Stimulated activated CD4-positive, alpha-beta T cell treated with anti-CD3 and anti-CD28 coated beads, Interleukin-15, amount 100 ng/mL, for 1 hour (primary cell): ENCODE measurements around the gene IRAK3.
A peak's percentile ranks its signal among the peaks of the same experiment; 100 is the strongest.
"Not testable (repeated sequence)": the region's sequence is repeated elsewhere in the genome, so short reads cannot be mapped to it uniquely, and the experiment has no call there.

Experiments
- DNase-seq, 2 donors: peaks; one replicate each; pipeline ENCODE4 v3.0.0-alpha.2; 2020; ENCODE audit warnings: low read depth in 1 of 2, low spot score in 1 of 2

The IRAK3 gene

DNA sequence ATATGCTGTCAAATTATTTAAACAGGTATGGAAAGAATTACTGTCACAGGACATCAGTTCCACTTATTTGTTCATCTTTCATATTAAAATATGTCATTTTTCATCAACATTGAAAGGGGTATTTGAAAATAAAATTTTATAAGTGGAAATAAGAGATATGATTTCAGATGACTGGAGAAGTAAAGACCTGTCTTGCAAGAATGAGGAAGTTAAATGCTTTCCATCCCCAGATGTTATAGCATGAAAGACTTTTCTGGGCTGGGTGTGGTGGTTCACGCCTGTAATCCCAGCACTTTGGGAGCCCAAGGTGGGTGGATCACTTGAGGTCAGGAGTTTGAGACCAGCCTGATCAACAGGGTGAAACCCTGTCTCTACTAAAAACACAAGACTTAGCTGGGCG is 22.6 kb downstream of the IRAK3 start:
- DNase-seq = not testable (repeated sequence)

DNA sequence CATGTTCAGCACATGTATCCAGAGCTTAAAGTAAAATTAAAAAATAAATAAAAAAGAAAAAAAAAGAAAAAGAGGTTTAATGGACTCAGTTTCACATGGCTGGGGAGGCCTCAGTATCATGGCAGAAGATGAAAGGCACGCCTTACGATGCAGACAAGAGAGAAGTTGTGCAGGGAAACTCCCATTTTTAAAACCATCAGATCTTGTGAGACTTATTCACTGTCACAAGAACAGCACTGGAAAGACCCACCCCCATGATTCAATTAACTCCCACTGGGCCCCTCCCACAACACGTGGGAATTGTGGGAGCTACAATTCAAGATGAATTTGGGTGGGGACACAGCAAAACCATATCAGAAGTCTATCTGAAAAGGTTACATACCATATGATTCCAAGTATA is 24.0 kb downstream of the IRAK3 start:
- DNase-seq = not testable (repeated sequence)

DNA sequence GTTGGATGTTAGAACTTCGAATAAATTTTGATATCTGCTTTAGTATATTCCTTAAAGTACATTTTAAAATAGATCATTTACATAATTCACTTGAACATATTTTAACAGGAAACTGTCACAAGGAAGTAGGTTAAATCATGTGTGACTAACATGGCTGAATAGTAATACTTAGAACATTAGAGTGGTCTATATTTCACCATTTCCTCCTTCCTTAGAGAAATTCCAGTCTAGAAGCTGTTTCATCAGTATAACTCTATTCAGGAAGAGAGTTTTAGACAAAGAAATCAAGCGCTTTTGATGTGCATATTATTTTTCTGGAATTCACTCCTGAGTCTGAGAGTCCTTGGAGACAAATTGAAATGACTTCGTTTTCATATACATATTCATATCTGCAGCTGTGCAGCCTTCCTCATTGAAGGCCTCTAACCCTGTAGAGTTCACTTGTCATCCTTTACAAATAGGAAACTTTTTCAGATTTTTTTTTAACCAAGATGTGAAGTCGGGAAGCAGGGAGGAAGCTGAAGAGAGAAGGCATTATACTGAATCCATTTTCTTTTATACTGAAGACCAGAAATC is 28.4 kb downstream of the IRAK3 start:
- no peak for DNase-seq

DNA sequence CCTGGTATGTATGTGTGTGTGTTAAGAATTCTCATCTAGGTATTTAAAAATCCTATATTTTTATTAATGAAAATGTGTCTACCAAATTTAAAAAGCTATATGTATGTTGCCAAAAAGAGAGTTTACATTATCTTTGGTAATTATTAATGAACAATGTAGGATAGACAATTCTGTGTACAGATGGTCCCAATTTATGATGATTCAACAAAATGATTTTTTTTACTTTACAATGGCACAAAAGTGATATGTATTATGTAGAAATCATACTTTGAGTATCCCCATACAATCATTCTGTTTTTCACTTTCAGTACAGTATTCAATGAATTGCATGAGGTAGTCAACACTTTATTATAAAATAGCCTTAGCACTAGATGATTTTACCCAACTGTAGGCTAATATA is 39.4 kb downstream of the IRAK3 start:
- DNase-seq = no peak

DNA sequence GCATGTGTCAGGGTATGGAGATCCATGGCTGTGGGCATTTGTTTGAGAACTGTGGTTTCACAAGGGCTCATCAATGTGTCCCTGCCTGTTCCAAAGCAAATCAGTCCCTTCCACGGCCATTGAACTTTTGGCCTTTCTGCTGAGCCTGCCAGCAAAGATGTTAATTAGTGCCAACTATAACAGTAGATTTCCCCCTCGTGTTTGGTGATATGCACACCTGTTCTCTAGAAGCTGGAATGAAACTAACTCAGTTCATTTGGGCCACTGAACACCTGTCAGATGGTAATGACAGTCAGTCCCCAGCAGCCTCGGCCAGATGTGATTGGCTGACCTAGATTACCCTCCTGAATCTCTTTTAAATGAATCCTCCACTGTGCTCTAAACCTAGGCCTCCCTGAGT is 43.2 kb downstream of the IRAK3 start:
- DNase-seq = no peak

DNA sequence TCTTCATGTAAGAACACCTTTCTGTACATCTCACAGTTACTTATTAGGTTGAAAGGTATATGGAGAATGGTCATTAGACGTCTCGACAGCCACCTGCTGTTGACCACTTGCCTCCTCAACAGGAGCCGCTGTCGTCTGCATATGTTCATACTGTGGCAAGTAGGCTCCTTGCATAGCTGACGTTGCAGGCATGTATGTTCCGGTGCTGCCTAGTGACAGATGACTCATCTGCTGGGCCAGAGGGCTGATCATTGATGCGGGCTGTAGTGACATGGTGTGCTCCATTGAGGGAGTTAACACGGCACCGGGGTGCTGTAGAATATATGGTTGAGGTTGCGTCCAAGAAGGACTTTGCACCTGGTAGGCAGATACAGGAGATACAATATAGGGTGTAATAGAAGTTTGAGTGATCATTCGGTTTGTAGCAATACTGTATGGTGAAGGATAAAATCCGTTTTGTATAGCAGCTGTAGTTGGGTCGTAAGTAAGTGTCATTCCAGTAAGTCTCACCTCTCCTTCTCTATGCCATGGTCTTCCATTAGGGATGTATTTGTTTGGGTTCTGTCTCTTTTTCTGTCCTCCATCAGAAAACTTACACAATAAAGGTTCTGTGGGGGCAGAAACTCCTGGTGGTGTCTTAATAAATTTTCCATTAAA is 45.2 kb downstream of the IRAK3 start:
- DNase-seq = peak in 1 of 2 donors; percentile 5

DNA sequence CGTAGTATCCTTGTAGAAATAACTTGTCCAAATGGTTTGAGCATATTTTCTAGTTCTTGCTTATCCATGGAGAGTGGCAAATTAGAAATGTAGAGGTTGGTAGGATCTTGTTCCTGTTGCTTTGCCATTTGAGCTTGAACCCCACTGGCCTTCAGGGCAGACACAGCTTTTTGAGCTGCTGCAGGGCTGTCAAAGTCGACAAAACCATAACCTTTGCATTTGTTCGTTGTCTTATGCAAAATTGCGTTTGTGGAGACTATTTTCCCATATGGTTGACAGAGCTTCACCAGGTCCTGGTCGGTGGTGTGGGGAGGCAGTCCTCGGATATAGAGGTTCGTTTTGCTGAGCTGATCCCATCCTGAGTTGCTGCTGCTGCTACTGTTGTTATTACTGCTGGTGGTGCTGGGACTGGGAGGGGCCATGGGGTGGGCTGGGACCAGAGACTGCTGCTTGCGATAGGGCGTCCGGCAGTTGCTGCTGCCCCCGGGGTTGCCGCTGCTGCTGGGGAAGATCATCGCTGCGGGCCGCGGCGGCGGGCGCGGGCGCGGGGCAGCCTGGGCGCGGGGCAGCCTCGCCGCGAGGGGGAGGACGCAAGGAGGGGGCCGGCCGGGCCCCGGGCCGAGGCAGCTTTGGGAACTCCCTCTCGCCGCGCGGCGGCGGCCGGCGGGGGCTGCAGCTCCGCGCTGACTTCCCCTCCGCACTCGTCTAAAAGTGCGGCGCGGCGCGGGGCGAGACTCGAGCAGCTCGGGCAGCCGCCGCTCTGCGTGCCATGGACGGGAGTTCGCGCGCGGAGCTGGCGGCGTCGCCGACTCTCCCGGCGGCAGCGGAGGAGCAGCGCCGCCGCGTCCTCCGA is 46.0 kb downstream of the IRAK3 start:
- DNase-seq = peak in 1 of 2 donors; percentile 16

DNA sequence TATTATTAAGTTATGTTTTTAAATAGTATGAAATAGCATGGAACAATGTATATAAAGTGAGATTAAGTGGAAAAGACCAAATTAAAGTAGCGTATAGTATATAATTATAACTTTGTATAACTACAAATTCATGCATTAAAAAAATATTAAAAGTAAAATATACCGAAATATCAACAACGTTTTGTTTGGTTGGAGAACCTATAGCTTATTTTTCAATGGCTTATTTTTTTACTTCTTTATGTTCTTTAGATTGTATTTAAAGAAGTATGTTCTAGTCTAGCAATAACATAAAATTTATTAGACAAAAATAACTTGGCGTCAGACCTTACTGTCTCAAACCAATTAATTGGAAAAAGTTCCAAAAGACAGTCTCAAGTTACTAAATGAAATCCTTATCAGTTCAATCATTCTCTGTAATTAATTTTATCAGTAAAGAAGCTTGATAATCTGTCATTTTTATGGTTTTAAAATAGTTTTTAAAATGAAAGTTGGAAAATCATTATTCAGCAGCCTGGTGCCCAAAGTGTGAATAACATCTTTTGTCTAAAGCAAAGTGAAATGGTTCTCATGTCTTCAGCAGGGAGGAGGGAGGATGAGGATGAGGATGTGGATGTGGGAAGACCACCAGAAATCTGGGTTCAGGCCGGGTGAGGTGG is 46.7 kb downstream of the IRAK3 start:
- no peak for DNase-seq

DNA sequence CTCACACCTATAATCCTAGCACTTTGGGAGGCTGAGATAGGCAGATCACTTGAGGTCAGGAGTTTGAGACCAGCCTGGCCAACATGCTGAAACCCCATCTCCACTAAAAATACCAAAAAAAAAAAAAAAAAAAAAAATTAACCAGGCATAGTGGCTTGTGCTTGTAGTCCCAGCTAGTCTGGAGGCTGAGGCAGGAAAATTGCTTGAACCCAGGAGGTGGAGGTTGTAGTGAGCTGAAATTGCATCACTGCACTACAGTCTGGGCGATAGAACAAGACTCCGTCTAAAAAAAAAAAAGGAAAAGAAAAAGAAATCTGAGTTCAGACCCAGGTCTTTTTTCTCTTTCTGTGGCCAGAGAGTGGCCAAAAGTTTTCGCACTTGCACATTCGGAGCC is 47.3 kb downstream of the IRAK3 start:
- DNase-seq = not testable (repeated sequence)

DNA sequence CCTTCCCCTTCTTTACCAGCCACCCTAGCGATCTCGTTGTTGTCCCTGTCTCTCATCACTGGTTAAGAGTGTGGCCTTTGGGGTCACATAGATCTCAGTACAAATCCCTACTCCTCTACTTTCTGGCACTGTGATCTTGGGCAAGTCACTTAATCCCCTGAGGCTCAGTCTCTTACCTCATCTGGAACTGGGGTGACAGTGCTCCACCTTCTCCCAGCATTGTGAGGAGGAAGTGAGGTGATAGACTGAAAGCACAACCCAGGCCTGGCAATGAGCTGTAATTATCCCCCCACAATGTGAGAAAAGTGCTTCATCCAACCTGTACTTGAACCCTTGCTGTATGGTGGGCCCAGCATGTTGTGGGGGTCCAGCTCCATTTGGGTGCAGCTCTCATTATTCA is 48.0 kb downstream of the IRAK3 start:
- DNase-seq = no peak

DNA sequence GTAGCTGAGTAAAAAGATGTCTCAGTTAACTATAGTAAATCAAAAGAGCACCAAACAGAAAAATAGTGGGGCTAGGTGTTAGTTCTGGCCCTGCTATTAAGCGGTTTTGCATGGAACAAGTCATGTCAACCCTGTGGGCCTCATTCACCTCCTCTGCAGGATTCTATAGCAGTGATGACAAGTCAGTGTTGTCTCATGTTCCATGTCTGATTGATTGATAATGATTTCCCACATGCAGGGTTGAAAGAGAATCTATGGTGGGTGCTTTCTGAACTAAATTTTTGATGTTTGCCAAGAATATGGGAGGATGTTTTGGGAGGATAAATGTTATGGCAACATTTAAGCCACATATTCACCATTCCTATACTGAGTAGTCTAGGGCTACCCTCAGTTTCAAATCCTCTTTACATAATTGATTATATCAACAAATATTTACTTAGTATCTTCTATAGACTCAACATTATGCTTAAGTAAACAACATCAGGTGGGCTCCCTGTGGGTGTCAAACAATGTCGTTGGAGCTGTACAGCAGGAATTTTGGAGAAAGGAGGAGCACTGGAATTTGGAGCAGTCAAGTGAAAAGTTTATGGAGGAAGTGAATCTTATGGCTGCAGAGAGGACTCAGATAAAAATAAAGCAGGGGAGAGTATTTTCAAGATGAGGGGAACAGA is 48.6 kb downstream of the IRAK3 start:
- no peak for DNase-seq

DNA sequence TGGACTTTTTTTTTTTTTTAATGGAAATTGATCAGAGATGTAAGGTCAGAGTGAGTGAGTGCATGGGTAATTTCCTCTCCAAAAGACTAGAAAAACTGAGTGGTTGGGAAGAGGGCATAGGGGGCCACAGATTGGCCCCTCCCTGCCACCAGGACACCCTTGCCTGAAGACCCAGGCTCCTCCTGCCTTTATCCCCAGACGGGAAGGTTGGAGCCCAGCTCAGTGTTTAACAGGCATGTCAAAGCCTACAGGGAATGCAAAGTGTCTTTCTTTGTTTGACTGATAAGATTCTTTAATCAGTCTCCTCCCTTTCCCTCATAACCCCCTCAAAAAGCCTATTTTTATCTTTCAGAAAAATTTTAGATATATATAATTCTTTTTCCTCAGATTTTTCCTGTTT is 50.3 kb downstream of the IRAK3 start:
- no peak for DNase-seq

DNA sequence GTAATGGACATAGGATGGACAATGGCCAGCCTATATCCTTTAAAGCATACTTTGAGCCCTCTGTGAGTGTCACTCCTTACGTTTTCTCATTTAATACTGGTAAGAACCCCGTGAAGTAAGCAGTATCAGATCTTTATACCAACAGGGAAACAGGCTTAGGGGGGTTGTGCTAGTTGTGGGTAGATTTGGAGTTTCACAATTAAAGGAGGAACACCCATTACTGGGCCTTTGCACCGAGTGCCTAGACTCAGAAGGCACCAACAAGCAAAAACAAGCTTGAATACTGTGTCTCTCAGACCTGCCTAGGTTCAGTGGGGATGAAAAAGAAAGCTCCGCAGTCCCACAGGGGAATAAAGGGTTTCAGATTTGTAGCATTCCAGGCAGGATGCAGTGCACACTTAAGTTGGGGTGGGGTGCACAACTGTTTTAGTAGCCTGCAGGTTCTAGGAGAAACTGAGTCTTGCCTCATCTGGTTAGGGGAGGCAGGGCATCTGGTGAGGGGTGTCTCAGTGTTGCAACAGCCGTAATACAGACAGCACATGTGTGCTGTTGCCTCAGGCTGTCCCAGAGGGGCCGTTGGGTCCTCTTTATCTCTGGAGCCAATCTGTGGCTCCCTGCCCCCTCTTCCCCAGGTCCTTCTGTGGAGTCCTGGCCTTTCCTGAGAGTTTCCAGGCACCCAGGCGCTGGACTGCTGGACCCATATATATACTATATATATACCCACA is 51.2 kb downstream of the IRAK3 start:
- no peak for DNase-seq

DNA sequence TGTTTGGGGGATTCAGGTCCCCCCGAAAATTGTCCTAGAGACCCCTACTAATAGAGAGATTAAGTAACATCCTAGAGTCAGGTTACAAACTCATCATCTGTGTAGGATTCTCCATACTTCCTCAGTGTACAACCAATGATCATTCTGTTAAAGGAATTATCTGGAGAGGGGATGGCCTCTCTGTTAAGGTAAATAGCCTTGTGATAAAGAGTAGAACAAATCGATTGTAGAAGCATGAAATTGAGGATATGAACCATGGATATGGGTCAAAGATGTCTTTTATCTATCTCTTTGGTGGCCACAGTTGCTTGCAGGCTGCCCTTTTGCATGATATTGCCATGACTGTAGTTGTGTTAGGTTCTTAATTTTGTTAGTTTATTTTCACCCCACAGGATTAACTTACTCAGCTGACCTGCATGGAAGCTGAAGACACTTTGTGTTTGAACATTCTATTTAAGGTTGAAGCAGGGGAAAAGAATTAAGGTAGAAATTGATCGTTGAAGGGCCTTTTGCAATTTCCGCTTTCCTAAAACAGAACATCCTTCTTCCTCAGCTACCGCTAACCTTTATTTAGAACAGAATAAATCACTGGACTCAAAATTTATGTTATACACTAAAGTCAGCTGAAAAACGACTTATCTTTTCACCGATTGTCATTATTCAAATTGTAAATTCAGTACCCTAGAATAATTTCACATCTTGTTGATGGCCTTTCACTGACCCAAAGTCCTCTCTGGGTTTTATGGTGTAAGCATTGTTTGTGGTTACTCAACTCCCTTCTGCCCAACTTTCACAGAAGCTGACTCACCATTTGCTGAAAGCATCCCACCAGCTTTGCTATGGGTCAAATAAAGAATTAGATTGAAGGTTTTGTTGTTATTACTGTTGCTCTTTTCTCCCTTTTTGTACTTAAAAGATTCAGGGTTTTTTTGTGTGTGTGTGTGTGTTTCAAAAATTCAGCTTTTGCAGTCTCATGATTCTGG is 52.3 kb downstream of the IRAK3 start:
- no peak for DNase-seq

DNA sequence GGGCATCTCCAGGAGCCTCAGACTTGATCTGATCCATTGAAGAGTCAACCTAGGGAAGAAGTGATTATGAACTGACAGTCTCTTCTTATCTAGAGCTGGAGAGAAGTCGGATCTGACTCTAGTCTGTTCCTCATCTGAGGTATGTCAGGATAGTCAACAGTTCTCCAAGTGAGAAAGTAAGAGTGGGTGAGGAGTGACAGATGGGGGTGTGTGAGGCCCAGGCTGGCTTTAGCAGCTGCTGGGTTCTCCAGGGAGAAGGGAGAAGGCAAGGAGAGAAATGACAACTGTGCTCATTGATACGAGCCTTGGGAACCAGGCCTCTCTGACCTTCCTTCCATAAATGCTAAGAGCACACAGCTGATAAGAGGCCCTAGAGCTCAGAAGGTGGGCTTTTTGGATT is 53.3 kb downstream of the IRAK3 start:
- DNase-seq = no peak

DNA sequence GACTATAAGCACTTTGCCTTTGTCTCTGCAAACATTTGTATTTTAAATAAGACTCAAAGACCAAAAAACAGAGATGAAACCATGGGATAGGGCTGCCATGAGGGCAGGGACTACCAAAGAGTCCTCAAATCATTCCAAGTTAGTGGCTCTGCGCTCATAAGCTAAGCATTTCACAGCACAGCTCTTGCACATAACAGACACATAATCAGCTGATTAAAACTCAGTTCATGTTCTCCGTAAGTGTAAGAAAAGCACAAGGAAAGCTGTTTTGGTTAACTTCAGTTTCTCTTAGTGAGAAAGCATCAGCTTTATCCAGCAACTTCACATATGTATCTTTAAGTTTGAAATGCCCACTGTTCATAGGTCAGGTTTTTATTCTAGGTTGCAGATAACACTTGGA is 54.9 kb downstream of the IRAK3 start:
- no peak for DNase-seq

DNA sequence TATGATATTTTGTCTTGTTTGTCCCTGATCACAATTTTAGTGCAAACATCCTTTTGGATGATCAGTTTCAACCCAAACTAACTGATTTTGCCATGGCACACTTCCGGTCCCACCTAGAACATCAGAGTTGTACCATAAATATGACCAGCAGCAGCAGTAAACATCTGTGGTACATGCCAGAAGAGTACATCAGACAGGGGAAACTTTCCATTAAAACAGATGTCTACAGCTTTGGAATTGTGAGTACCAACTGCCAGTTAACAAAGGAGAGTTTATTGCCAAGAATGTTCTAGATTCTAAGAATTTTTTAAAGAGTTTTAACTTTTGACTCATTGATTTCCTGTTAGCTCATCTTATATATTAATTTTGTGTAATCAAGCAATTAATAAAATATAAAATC is 55.4 kb downstream of the IRAK3 start:
- no peak for DNase-seq

DNA sequence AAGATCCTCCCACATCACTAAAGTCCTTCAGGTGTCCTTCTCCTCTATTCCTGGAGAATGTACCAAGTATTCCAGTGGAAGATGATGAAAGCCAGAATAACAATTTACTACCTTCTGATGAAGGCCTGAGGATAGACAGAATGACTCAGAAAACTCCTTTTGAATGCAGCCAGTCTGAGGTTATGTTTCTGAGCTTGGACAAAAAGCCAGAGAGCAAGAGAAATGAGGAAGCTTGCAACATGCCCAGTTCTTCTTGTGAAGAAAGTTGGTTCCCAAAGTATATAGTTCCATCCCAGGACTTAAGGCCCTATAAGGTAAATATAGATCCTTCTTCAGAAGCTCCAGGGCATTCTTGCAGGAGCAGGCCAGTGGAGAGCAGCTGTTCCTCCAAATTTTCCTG is 58.7 kb downstream of the IRAK3 start:
- no peak for DNase-seq

DNA sequence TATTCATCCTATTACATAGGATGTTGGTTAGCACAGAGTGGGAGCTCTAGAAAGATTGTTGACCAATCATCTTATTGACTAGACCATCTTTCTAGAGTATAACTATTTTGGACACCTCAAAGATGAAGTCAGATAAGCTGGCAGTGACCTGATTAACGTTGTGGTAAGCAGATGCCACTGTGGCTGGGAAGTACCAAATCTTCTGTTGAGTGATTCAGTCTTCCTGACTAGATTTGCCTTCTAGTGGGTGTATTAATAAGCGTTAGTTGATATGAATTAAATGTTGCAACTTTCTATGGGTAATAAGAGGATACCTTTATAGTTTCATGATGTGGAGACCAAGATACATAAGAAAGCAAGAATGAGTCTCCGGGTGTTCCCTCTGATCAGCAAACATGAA is 62.0 kb downstream of the IRAK3 start:
- no peak for DNase-seq

DNA sequence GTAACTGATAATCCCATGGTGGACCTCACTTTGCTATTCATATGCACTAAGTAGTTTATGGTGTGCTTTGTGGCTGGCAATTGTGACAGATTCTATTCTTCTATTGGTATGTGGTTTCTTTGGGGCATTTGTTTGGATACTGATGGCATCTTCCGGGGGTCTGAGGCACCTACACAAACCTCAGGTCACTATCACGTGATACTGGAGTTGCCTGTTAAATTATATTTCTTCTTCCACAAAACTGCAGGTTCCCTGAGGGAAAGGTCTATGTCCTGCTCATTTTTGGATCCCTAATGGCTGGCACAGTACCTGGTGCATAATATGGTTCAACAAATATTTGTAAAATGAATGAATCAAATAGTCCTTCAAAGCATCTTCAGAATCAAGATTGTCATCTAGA is 63.8 kb downstream of the IRAK3 start:
- DNase-seq = no peak
